ENCODE data around the gene CLIC4. TPM values are rescaled to one million over a fixed set of nuclear protein-coding genes. Genes with fewer than 3 reads are reported as not detected.

CLIC4 gene
- total RNA-seq, 1 donor from 2014 or later: 99.2 TPM

- Histone ChIP-seq H3K36me3 (ENCODE audit: control insufficient read depth in 3 of 3, insufficient read depth in 3 of 3, low read length in 3 of 3) (no peaks in the 10 kb centered on the region), H3K4me3 (ENCODE audit: low read length in 3 of 3) (no peak overlapping the region), H3K9ac (ENCODE audit: low read depth in 1 of 3, low read length in 3 of 3) (no peak overlapping the region), H3K27me3 (ENCODE audit: control insufficient read depth in 3 of 3, insufficient read depth in 3 of 3, low read length in 3 of 3) (no peaks in the 10 kb centered on the region), H3K27ac (ENCODE audit: low read depth, low read length) (no peak overlapping the region), H3K9me3 (ENCODE audit: control insufficient read depth in 3 of 3, low read length in 3 of 3) (no peaks in the 10 kb centered on the region), H3K4me1 (ENCODE audit: control insufficient read depth in 3 of 3, insufficient read depth in 3 of 3, low read length in 3 of 3) (peaks cover 0 to 11% (median 4%) of the 10 kb centered on the region in 3 donors)
Measured at GRCh38 chr1:24827379-24828135, 82.3 kb downstream of the CLIC4 start.

- Histone ChIP-seq H3K36me3 (ENCODE audit: control insufficient read depth in 3 of 3, insufficient read depth in 3 of 3, low read length in 3 of 3) (no peaks in the 10 kb centered on the region), H3K4me1 (ENCODE audit: control insufficient read depth in 3 of 3, insufficient read depth in 3 of 3, low read length in 3 of 3) (peaks cover 0 to 11% (median 4%) of the 10 kb centered on the region in 3 donors), H3K27me3 (ENCODE audit: control insufficient read depth in 3 of 3, insufficient read depth in 3 of 3, low read length in 3 of 3) (no peaks in the 10 kb centered on the region), H3K9me3 (ENCODE audit: control insufficient read depth in 3 of 3, low read length in 3 of 3) (no peaks in the 10 kb centered on the region), H3K9ac (ENCODE audit: low read depth in 1 of 3, low read length in 3 of 3) (no peak overlapping the region), H3K27ac (ENCODE audit: low read depth, low read length) (peak overlapping the region; percentile 19), H3K4me3 (ENCODE audit: low read length in 3 of 3) (no peak overlapping the region)
Measured at GRCh38 chr1:24828183-24828886, 83.1 kb downstream of the CLIC4 start.

- H3K27ac ChIP-seq (ENCODE audit: low read depth, low read length): no peak overlapping the region
- H3K9me3 ChIP-seq (ENCODE audit: control insufficient read depth in 3 of 3, low read length in 3 of 3): no peaks in the 10 kb centered on the region
- H3K27me3 ChIP-seq (ENCODE audit: control insufficient read depth in 3 of 3, insufficient read depth in 3 of 3, low read length in 3 of 3): no peaks in the 10 kb centered on the region
- H3K36me3 ChIP-seq (ENCODE audit: control insufficient read depth in 3 of 3, insufficient read depth in 3 of 3, low read length in 3 of 3): no peaks in the 10 kb centered on the region
- no peak overlapping the region for H3K9ac ChIP-seq (ENCODE audit: low read depth in 1 of 3, low read length in 3 of 3)
- no peak overlapping the region for H3K4me3 ChIP-seq (ENCODE audit: low read length in 3 of 3)
- peaks cover 0 to 11% (median 4%) of the 10 kb centered on the region in 3 donors for H3K4me1 ChIP-seq (ENCODE audit: control insufficient read depth in 3 of 3, insufficient read depth in 3 of 3, low read length in 3 of 3)
Measured at GRCh38 chr1:24828887-24829192, 83.6 kb downstream of the CLIC4 start.

GRCh38 chr1:24830680-24831272 lies 85.5 kb downstream of the CLIC4 start:
- Histone ChIP-seq H3K9me3 (ENCODE audit: control insufficient read depth in 3 of 3, low read length in 3 of 3) (no peaks in the 10 kb centered on the region), H3K36me3 (ENCODE audit: control insufficient read depth in 3 of 3, insufficient read depth in 3 of 3, low read length in 3 of 3) (no peaks in the 10 kb centered on the region), H3K9ac (ENCODE audit: low read depth in 1 of 3, low read length in 3 of 3) (no peak overlapping the region), H3K27ac (ENCODE audit: low read depth, low read length) (no peak overlapping the region), H3K27me3 (ENCODE audit: control insufficient read depth in 3 of 3, insufficient read depth in 3 of 3, low read length in 3 of 3) (no peaks in the 10 kb centered on the region), H3K4me1 (ENCODE audit: control insufficient read depth in 3 of 3, insufficient read depth in 3 of 3, low read length in 3 of 3) (peaks cover 0 to 11% (median 4%) of the 10 kb centered on the region in 3 donors), H3K4me3 (ENCODE audit: low read length in 3 of 3) (no peak overlapping the region)

- H3K27me3 ChIP-seq (ENCODE audit: control insufficient read depth in 3 of 3, insufficient read depth in 3 of 3, low read length in 3 of 3): no peaks in the 10 kb centered on the region
- H3K36me3 ChIP-seq (ENCODE audit: control insufficient read depth in 3 of 3, insufficient read depth in 3 of 3, low read length in 3 of 3): no peaks in the 10 kb centered on the region
Measured at GRCh38 chr1:24841593-24841992, 96.3 kb downstream of the CLIC4 start.

GRCh38 chr1:24846671-24847070 lies 101.4 kb downstream of the CLIC4 start:
- Histone ChIP-seq H3K27me3 (ENCODE audit: control insufficient read depth in 3 of 3, insufficient read depth in 3 of 3, low read length in 3 of 3) (peaks cover 0 to 8% (median 0%) of the 10 kb centered on the region in 3 donors), H3K36me3 (ENCODE audit: control insufficient read depth in 3 of 3, insufficient read depth in 3 of 3, low read length in 3 of 3) (no peaks in the 10 kb centered on the region), H3K9ac (ENCODE audit: low read depth in 1 of 3, low read length in 3 of 3) (no peak overlapping the region), H3K4me3 (ENCODE audit: low read length in 3 of 3) (no peak overlapping the region), H3K27ac (ENCODE audit: low read depth, low read length) (no peak overlapping the region), H3K9me3 (ENCODE audit: control insufficient read depth in 3 of 3, low read length in 3 of 3) (no peaks in the 10 kb centered on the region), H3K4me1 (ENCODE audit: control insufficient read depth in 3 of 3, insufficient read depth in 3 of 3, low read length in 3 of 3) (peaks cover 8 to 12% (median 9%) of the 10 kb centered on the region in 3 donors)

More at GRCh38 chr1:24841593-24841992, 96.3 kb downstream of the CLIC4 start:
- no peaks in the 10 kb centered on the region for H3K9me3 ChIP-seq (ENCODE audit: control insufficient read depth in 3 of 3, low read length in 3 of 3)
- H3K4me1 ChIP-seq (ENCODE audit: control insufficient read depth in 3 of 3, insufficient read depth in 3 of 3, low read length in 3 of 3): no peaks in the 10 kb centered on the region
- no peak overlapping the region for H3K9ac ChIP-seq (ENCODE audit: low read depth in 1 of 3, low read length in 3 of 3)
- H3K4me3 ChIP-seq (ENCODE audit: low read length in 3 of 3): no peak overlapping the region
- H3K27ac ChIP-seq (ENCODE audit: low read depth, low read length): no peak overlapping the region

GRCh38 chr1:24847995-24848881 lies 103.0 kb downstream of the CLIC4 start:
- Histone ChIP-seq H3K9ac (ENCODE audit: low read depth in 1 of 3, low read length in 3 of 3) (peak overlapping the region in 2 of 3 donors; percentile 64 to 78), H3K27ac (ENCODE audit: low read depth, low read length) (peak overlapping the region; percentile 5), H3K9me3 (ENCODE audit: control insufficient read depth in 3 of 3, low read length in 3 of 3) (no peaks in the 10 kb centered on the region), H3K4me1 (ENCODE audit: control insufficient read depth in 3 of 3, insufficient read depth in 3 of 3, low read length in 3 of 3) (peaks cover 8 to 12% (median 9%) of the 10 kb centered on the region in 3 donors), H3K36me3 (ENCODE audit: control insufficient read depth in 3 of 3, insufficient read depth in 3 of 3, low read length in 3 of 3) (no peaks in the 10 kb centered on the region), H3K27me3 (ENCODE audit: control insufficient read depth in 3 of 3, insufficient read depth in 3 of 3, low read length in 3 of 3) (peaks cover 0 to 8% (median 0%) of the 10 kb centered on the region in 3 donors), H3K4me3 (ENCODE audit: low read length in 3 of 3) (peak overlapping the region; percentile 69 to 81 (median 74))

- Histone ChIP-seq H3K27me3 (ENCODE audit: control insufficient read depth in 3 of 3, insufficient read depth in 3 of 3, low read length in 3 of 3) (peaks cover 0 to 8% (median 0%) of the 10 kb centered on the region in 3 donors), H3K36me3 (ENCODE audit: control insufficient read depth in 3 of 3, insufficient read depth in 3 of 3, low read length in 3 of 3) (no peaks in the 10 kb centered on the region), H3K4me1 (ENCODE audit: control insufficient read depth in 3 of 3, insufficient read depth in 3 of 3, low read length in 3 of 3) (peaks cover 8 to 12% (median 9%) of the 10 kb centered on the region in 3 donors), H3K27ac (ENCODE audit: low read depth, low read length) (no peak overlapping the region), H3K4me3 (ENCODE audit: low read length in 3 of 3) (no peak overlapping the region), H3K9me3 (ENCODE audit: control insufficient read depth in 3 of 3, low read length in 3 of 3) (no peaks in the 10 kb centered on the region), H3K9ac (ENCODE audit: low read depth in 1 of 3, low read length in 3 of 3) (no peak overlapping the region)
Measured at GRCh38 chr1:24849672-24850295, 104.5 kb downstream of the CLIC4 start.

- H3K36me3 ChIP-seq (ENCODE audit: control insufficient read depth in 3 of 3, insufficient read depth in 3 of 3, low read length in 3 of 3): no peaks in the 10 kb centered on the region
- peaks cover 0 to 8% (median 0%) of the 10 kb centered on the region in 3 donors for H3K27me3 ChIP-seq (ENCODE audit: control insufficient read depth in 3 of 3, insufficient read depth in 3 of 3, low read length in 3 of 3)
- no peak overlapping the region for H3K4me3 ChIP-seq (ENCODE audit: low read length in 3 of 3)
- no peaks in the 10 kb centered on the region for H3K9me3 ChIP-seq (ENCODE audit: control insufficient read depth in 3 of 3, low read length in 3 of 3)
- no peak overlapping the region for H3K9ac ChIP-seq (ENCODE audit: low read depth in 1 of 3, low read length in 3 of 3)
- H3K4me1 ChIP-seq (ENCODE audit: control insufficient read depth in 3 of 3, insufficient read depth in 3 of 3, low read length in 3 of 3): peaks cover 8 to 12% (median 9%) of the 10 kb centered on the region in 3 donors
- H3K27ac ChIP-seq (ENCODE audit: low read depth, low read length): no peak overlapping the region
Measured at GRCh38 chr1:24850328-24850920, 105.2 kb downstream of the CLIC4 start.
